IMR-90 (cell line): ENCODE measurements around the gene KIF16B. TPM values are rescaled to one million over a fixed set of nuclear protein-coding genes. Genes with fewer than 3 reads are reported as not detected.

Source experiments
- ATAC-seq: fragments of 200-7000 bp; cut with Tn5 transposase; 2 replicates; pipeline ENCODE4 v1.9.1; 2020; ENCODE audit warnings: low read depth, mild to moderate bottlenecking, moderate library complexity
- BruUV-seq: library from RNA; stranded (reverse); fragments of 400-500 nt; replicated peaks from 2 replicates; lab custom pipeline; 2021; lab: Mats Ljungman, UMichigan
- CTCF ChIA-PET: fragments of 300-600 bp; formaldehyde crosslinking; extraction: SDS; loops from one replicate; lab custom pipeline; 2021; ENCODE audit warnings: antibody characterized with exemption; lab: Yijun Ruan, JAX
- POLR2A ChIA-PET: fragments of 300-600 bp; sonication (Branson Sonifier 250); formaldehyde crosslinking; loops from one replicate; lab custom pipeline; 2022; ENCODE audit warnings: antibody characterized with exemption; ENCODE audit not compliant: unreplicated experiment; lab: Charles Lee
- DNase-seq: peaks from one replicate; pipeline ENCODE4 v3.0.0; 2013
- H2AFZ ChIP-seq: replicated peaks from 2 replicates; pipeline ENCODE3; 2013; ENCODE audit warnings: low read length, mild to moderate bottlenecking; ENCODE audit not compliant: poor library complexity
- H2AK5ac ChIP-seq: 2 replicates; pipeline ENCODE4 v1.6.1; 2013; ENCODE audit warnings: low read depth, low read length, inconsistent platforms
- H2AK9ac ChIP-seq: replicated peaks from 2 replicates; pipeline ENCODE3; 2013; ENCODE audit warnings: mild to moderate bottlenecking, low read depth, low read length, moderate library complexity; ENCODE audit not compliant: poor library complexity
- H2BK120ac ChIP-seq: 2 replicates; pipeline ENCODE4 v1.6.1; 2013; ENCODE audit warnings: low read depth, low read length, inconsistent platforms
- H2BK15ac ChIP-seq: 3 replicates; pipeline ENCODE4 v1.6.1; 2013; ENCODE audit warnings: low read depth, low read length, inconsistent platforms
- H2BK20ac ChIP-seq: 2 replicates; pipeline ENCODE4 v1.6.1; 2013; ENCODE audit warnings: low read depth, mild to moderate bottlenecking, inconsistent platforms, low read length, moderate library complexity
- H2BK5ac ChIP-seq: 2 replicates; pipeline ENCODE4 v1.6.1; 2013; ENCODE audit warnings: mild to moderate bottlenecking, low read depth, low read length, inconsistent platforms; ENCODE audit not compliant: poor library complexity, severe bottlenecking
- H3K14ac ChIP-seq: replicated peaks from 2 replicates; pipeline ENCODE4 v1.6.1; 2013; ENCODE audit warnings: low read depth, low read length, inconsistent platforms
- H3K18ac ChIP-seq: 2 replicates; pipeline ENCODE4 v1.6.1; 2013; ENCODE audit warnings: low read depth, low read length, control low read depth
- H3K23ac ChIP-seq: 2 replicates; pipeline ENCODE4 v1.6.1; 2013; ENCODE audit warnings: low read depth, low read length, inconsistent platforms
- H3K27ac ChIP-seq: 2 replicates; pipeline ENCODE4 v1.5.1; 2013; ENCODE audit warnings: mild to moderate bottlenecking, control low read depth, low read length; ENCODE audit not compliant: insufficient read depth
- H3K27me3 ChIP-seq: 2 replicates; pipeline ENCODE4 v1.6.1; 2013; ENCODE audit warnings: low read length; ENCODE audit not compliant: control insufficient read depth, insufficient read depth
- H3K36me3 ChIP-seq: 2 replicates; pipeline ENCODE4 v1.6.1; 2013; ENCODE audit warnings: low read length, mixed read lengths; ENCODE audit not compliant: control insufficient read depth, insufficient read depth
- H3K4ac ChIP-seq: 2 replicates; pipeline ENCODE4 v1.6.1; 2013; ENCODE audit warnings: low read depth, low read length, inconsistent platforms
- H3K4me1 ChIP-seq: 2 replicates; pipeline ENCODE4 v1.6.1; 2013; ENCODE audit warnings: low read length, mixed read lengths; ENCODE audit not compliant: control insufficient read depth, insufficient read depth
- H3K4me2 ChIP-seq: 2 replicates; pipeline ENCODE4 v1.6.1; 2013; ENCODE audit warnings: low read depth, mild to moderate bottlenecking, control low read depth, low read length, moderate library complexity
- H3K4me3 ChIP-seq: 2 replicates; pipeline ENCODE4 v1.5.1; 2013; ENCODE audit warnings: low read depth, mild to moderate bottlenecking, control low read depth, low read length, moderate library complexity; ENCODE audit not compliant: insufficient read depth
- H3K56ac ChIP-seq: 2 replicates; pipeline ENCODE4 v1.6.1; 2013; ENCODE audit warnings: low read length, inconsistent platforms; ENCODE audit not compliant: insufficient read depth; ENCODE audit errors: extremely low read depth
- H3K79me1 ChIP-seq, 2 experiments: 2 replicates each; pipeline ENCODE4 v1.6.1; 2013; ENCODE audit warnings: low read length in 2 of 2, inconsistent platforms in 1 of 2, low read depth in 1 of 2
- H3K9ac ChIP-seq: 2 replicates; pipeline ENCODE4 v1.6.1; 2013; ENCODE audit warnings: low read depth, low read length, control low read depth
- H3K9me1 ChIP-seq: 2 replicates; pipeline ENCODE4 v1.6.1; 2013; ENCODE audit warnings: low read length, inconsistent platforms; ENCODE audit not compliant: insufficient read depth
- H3K9me3 ChIP-seq: 2 replicates; pipeline ENCODE4 v1.6.1; 2013; ENCODE audit warnings: low read length; ENCODE audit not compliant: control insufficient read depth, insufficient read depth
- H4K20me1 ChIP-seq: 2 replicates; pipeline ENCODE4 v1.6.1; 2013; ENCODE audit warnings: low read length, inconsistent platforms; ENCODE audit not compliant: insufficient read depth
- H4K5ac ChIP-seq: 2 replicates; pipeline ENCODE4 v1.6.1; 2013; ENCODE audit warnings: mild to moderate bottlenecking, low read depth, low read length, control low read depth
- H4K8ac ChIP-seq, 2 experiments: 2 replicates each; pipeline ENCODE4 v1.6.1; 2013; ENCODE audit warnings: low read depth in 2 of 2, low read length in 2 of 2, control low read depth in 1 of 2, inconsistent platforms in 1 of 2
- H4K91ac ChIP-seq: 2 replicates; pipeline ENCODE4 v1.6.1; 2013; ENCODE audit warnings: low read depth, low read length, inconsistent platforms; ENCODE audit not compliant: insufficient read depth
- BHLHE40 ChIP-seq: fragments of 150-350 bp; IDR thresholded peaks from 2 replicates; pipeline ENCODE4 v1.6.1; 2016; ENCODE audit warnings: mild to moderate bottlenecking, low read depth, low read length
- CEBPB ChIP-seq: IDR thresholded peaks from 2 replicates; pipeline ENCODE4 v1.6.1; 2012; ENCODE audit warnings: low read depth, low read length, improper control_type of control experiment
- CHD1 ChIP-seq: IDR thresholded peaks from 2 replicates; pipeline ENCODE4 v1.6.1; 2012; ENCODE audit warnings: low read depth, low read length, improper control_type of control experiment
- ELK1 ChIP-seq: fragments of 150-350 bp; IDR thresholded peaks from 2 replicates; pipeline ENCODE4 v1.6.1; 2016; ENCODE audit warnings: low read depth, mild to moderate bottlenecking, low read length, moderate library complexity, borderline replicate concordance
- FOS ChIP-seq: fragments of 150-350 bp; IDR thresholded peaks from 2 replicates; pipeline ENCODE4 v1.6.1; 2016; ENCODE audit warnings: low read depth, low read length
- MAFK ChIP-seq: IDR thresholded peaks from 2 replicates; pipeline ENCODE4 v1.6.1; 2012; ENCODE audit warnings: low read depth, low read length, improper control_type of control experiment
- MAZ ChIP-seq: IDR thresholded peaks from 2 replicates; pipeline ENCODE4 v1.6.1; 2012; ENCODE audit warnings: low read depth, mild to moderate bottlenecking, low read length, improper control_type of control experiment, moderate library complexity, borderline replicate concordance
- MXI1 ChIP-seq: IDR thresholded peaks from 2 replicates; pipeline ENCODE4 v1.6.1; 2012; ENCODE audit warnings: low read depth, mild to moderate bottlenecking, low read length, moderate library complexity, borderline replicate concordance
- NFE2L2 ChIP-seq: fragments of 150-350 bp; IDR thresholded peaks from 2 replicates; pipeline ENCODE4 v1.6.1; 2016; ENCODE audit warnings: low read depth, mild to moderate bottlenecking, low read length
- POLR2A ChIP-seq: IDR thresholded peaks from 2 replicates; pipeline ENCODE4 v1.6.1; 2012; ENCODE audit warnings: mild to moderate bottlenecking, low read depth, low read length
- RAD21 ChIP-seq: IDR thresholded peaks from 2 replicates; pipeline ENCODE4 v1.6.1; 2012; ENCODE audit warnings: low read length, improper control_type of control experiment
- RCOR1 ChIP-seq: IDR thresholded peaks from 2 replicates; pipeline ENCODE4 v1.6.1; 2012; ENCODE audit warnings: mild to moderate bottlenecking, low read length, improper control_type of control experiment; ENCODE audit not compliant: insufficient replicate concordance
- RFX5 ChIP-seq: IDR thresholded peaks from 2 replicates; pipeline ENCODE4 v1.8.0; 2012; ENCODE audit warnings: low read depth, mild to moderate bottlenecking, low read length, moderate library complexity
- SMC3 ChIP-seq: fragments of 150-350 bp; IDR thresholded peaks from 2 replicates; pipeline ENCODE4 v1.6.1; 2016; ENCODE audit warnings: low read depth, mild to moderate bottlenecking, antibody characterized with exemption, low read length, moderate library complexity
- WGBS, 2 experiments: methylation state at CpG; one replicate each; pipeline versions ENCODE4 v1.1.5 to v1.1.7; 2013; ENCODE audit warnings: missing lambda C conversion rate in 2 of 2; ENCODE audit not compliant: insufficient read length in 1 of 2; ENCODE audit errors: extremely low coverage in 2 of 2; 5-methylcytosine and 5-hydroxymethylcytosine counted together
- dilution Hi-C: fragments of 300-500 bp; cut with HindIII; formaldehyde crosslinking; loops from one replicate; pipeline ENCODE4 v1.14.3; 2018; ENCODE audit warnings: low sequenced_read_pairs; ENCODE audit not compliant: unreplicated experiment
- in situ Hi-C: fragments of 300-500 bp; cut with MboI; formaldehyde crosslinking; loops from 3 replicates; pipeline ENCODE4 v1.14.3; 2019; ENCODE audit warnings: low sequenced_read_pairs, inconsistent platforms, mixed read lengths
- intact Hi-C: fragments of 100-400 bp; cut with micrococcal nuclease; formaldehyde crosslinking; loops from 2 replicates; pipeline ENCODE4 v1.10.0; 2022
- polyA plus RNA-seq, 3 experiments: library from polyadenylated mRNA; depleted of rRNA; stranded (reverse); fragments of >200 nt; gene quantifications; 2 replicates each; pipeline ENCODE4 v1.2.3, GENCODE V29; 2012; ENCODE audit warnings: low replicate concordance in 1 of 3
- total RNA-seq: library from RNA; depleted of rRNA; stranded (reverse); fragments of >200 nt; gene quantifications from 2 replicates; pipeline ENCODE4 v1.2.3, GENCODE V29; 2012
- TF ChIP-seq, protein P1 (sequence below): fragments of 150-350 bp; IDR thresholded peaks from 2 replicates; pipeline ENCODE4 v1.6.1; 2017; ENCODE audit warnings: mild to moderate bottlenecking, antibody characterized with exemption, low read length, low read depth
- TF ChIP-seq, protein P2 (sequence below): conservative IDR thresholded peaks from 2 replicates; pipeline ENCODE4 v1.5.1; 2012; ENCODE audit warnings: mild to moderate bottlenecking, low read depth, low read length, improper control_type of control experiment

The KIF16B gene
- total and polyA plus RNA-seq, 2 of the 4 experiments (the other 2 are of a cell fraction): 4.7 to 10.0 TPM

DNA sequence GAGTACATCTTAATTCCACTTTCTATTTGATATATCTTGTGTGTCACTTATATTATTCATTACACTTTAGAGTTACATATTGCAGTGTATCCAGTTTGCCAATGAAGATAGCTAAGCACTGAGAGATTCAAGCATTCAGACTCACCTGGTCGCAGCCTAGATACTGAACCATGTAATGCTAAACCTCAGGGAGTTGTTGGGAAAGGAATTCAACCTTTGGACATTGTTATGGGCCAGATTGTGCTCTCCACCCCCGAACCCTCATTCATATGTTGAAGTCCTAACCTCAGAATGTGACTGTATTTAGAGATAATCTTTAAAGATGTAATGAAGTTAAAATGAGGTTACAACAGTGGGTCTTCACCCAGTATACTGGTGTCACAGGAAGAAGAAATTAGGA, 13.8 kb upstream of the KIF16B start:
- Histone ChIP-seq H3K4me1 (no peaks in the 10 kb centered on the region), H3K4me3 (no peak overlapping the region), H4K91ac (no peak overlapping the region), H3K4me2 (no peak overlapping the region), H3K27ac (no peak overlapping the region), H3K56ac (no peak overlapping the region), H3K27me3 (peaks cover 17% of the 10 kb centered on the region), H2BK120ac (no peak overlapping the region), H2BK5ac (no peak overlapping the region), H4K8ac (no peak overlapping the region), H3K36me3 (no peaks in the 10 kb centered on the region), H4K5ac (no peak overlapping the region), H3K79me1 (no peaks in the 10 kb centered on the region), H2AFZ (no peak overlapping the region), H2AK9ac (no peak overlapping the region), H3K14ac (no peak overlapping the region), H2AK5ac (no peak overlapping the region), H3K23ac (no peak overlapping the region), H3K4ac (no peak overlapping the region), H3K9me1 (no peaks in the 10 kb centered on the region), H3K18ac (no peak overlapping the region), H2BK20ac (no peak overlapping the region), H2BK15ac (no peak overlapping the region), H3K9me3 (no peaks in the 10 kb centered on the region), H4K20me1 (no peaks in the 10 kb centered on the region), H3K9ac (no peak overlapping the region)
- intact Hi-C loops (no loop called here), dilution Hi-C loops (no loop called here), in situ Hi-C loops (no loop called here)
- no TSS peak for BruUV-seq
- WGBS, 2 experiments: no CpG with 5 or more reads among the region's 2 CpGs
- ATAC-seq (no peak), DNase-seq (no peak)
- no peak for TF ChIP-seq RAD21
- no peak for TF ChIP-seq BHLHE40
- no peak for TF ChIP-seq MAZ
- no peak for TF ChIP-seq RFX5
- TF ChIP-seq POLR2A: no peak
- no peak for TF ChIP-seq MXI1
- no peak for TF ChIP-seq ELK1
- no peak for TF ChIP-seq NFE2L2
- no peak for TF ChIP-seq FOS
- TF ChIP-seq SMC3: no peak
- TF ChIP-seq, protein P1, sequence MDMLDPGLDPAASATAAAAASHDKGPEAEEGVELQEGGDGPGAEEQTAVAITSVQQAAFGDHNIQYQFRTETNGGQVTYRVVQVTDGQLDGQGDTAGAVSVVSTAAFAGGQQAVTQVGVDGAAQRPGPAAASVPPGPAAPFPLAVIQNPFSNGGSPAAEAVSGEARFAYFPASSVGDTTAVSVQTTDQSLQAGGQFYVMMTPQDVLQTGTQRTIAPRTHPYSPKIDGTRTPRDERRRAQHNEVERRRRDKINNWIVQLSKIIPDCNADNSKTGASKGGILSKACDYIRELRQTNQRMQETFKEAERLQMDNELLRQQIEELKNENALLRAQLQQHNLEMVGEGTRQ: no peak
- no peak for TF ChIP-seq CHD1
- TF ChIP-seq, protein P2, sequence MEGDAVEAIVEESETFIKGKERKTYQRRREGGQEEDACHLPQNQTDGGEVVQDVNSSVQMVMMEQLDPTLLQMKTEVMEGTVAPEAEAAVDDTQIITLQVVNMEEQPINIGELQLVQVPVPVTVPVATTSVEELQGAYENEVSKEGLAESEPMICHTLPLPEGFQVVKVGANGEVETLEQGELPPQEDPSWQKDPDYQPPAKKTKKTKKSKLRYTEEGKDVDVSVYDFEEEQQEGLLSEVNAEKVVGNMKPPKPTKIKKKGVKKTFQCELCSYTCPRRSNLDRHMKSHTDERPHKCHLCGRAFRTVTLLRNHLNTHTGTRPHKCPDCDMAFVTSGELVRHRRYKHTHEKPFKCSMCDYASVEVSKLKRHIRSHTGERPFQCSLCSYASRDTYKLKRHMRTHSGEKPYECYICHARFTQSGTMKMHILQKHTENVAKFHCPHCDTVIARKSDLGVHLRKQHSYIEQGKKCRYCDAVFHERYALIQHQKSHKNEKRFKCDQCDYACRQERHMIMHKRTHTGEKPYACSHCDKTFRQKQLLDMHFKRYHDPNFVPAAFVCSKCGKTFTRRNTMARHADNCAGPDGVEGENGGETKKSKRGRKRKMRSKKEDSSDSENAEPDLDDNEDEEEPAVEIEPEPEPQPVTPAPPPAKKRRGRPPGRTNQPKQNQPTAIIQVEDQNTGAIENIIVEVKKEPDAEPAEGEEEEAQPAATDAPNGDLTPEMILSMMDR: no peak
- no peak for TF ChIP-seq CEBPB
- no peak for TF ChIP-seq MAFK
- TF ChIP-seq RCOR1: no peak
- ChIA-PET CTCF (no interaction called here), POLR2A (no interaction called here)
